Loucy (cell line): ENCODE results near the gene CDH4.

ENCODE experiments used
- H2AFZ ChIP-seq: fragments of 200-600 bp; sonication (generic); 2 replicates; pipeline ENCODE4 v1.6.0; 2016; ENCODE audit warnings: antibody characterized with exemption, mild to moderate bottlenecking, low read length, moderate library complexity
- H3F3A ChIP-seq: fragments of 200-600 bp; 2 replicates; pipeline ENCODE4 v1.6.0; 2016; ENCODE audit warnings: antibody characterized with exemption, low read depth, mild to moderate bottlenecking
- H3K27me3 ChIP-seq: fragments of 200-600 bp; sonication (generic); 2 replicates; pipeline ENCODE4 v1.6.1; 2014; ENCODE audit warnings: low read length, mild to moderate bottlenecking; ENCODE audit not compliant: insufficient read depth, poor library complexity, severe bottlenecking
- H3K36me3 ChIP-seq: fragments of 200-600 bp; sonication (generic); 2 replicates; pipeline ENCODE4 v1.6.1; 2016; ENCODE audit warnings: low read length; ENCODE audit not compliant: insufficient read depth
- H3K4me1 ChIP-seq: fragments of 200-600 bp; sonication (generic); 2 replicates; pipeline ENCODE4 v1.5.1; 2014; ENCODE audit warnings: low read length, mild to moderate bottlenecking; ENCODE audit not compliant: insufficient read depth, poor library complexity, severe bottlenecking
- H3K4me2 ChIP-seq: fragments of 200-600 bp; sonication (generic); 2 replicates; pipeline ENCODE4 v1.6.0; 2014; ENCODE audit warnings: antibody characterized with exemption, low read length, low read depth, mild to moderate bottlenecking; ENCODE audit not compliant: poor library complexity, severe bottlenecking
- H3K4me3 ChIP-seq: fragments of 200-600 bp; sonication (generic); 2 replicates; pipeline ENCODE4 v1.5.1; 2014; ENCODE audit warnings: low read length, mild to moderate bottlenecking, mixed read lengths; ENCODE audit not compliant: poor library complexity, severe bottlenecking
- H3K79me2 ChIP-seq: fragments of 200-600 bp; sonication (generic); 2 replicates; pipeline ENCODE4 v1.6.1; 2014; ENCODE audit warnings: low read length; ENCODE audit not compliant: insufficient read depth
- H3K9ac ChIP-seq: fragments of 200-600 bp; sonication (generic); 2 replicates; pipeline ENCODE4 v1.6.0; 2014; ENCODE audit warnings: mild to moderate bottlenecking, low read depth, low read length, moderate library complexity; ENCODE audit not compliant: poor library complexity, severe bottlenecking
- H3K9me2 ChIP-seq: fragments of 200-600 bp; sonication (generic); replicated peaks from 2 replicates; pipeline ENCODE4 v1.6.1; 2016; ENCODE audit warnings: low read depth, low read length, mixed read lengths
- H3K9me3 ChIP-seq: fragments of 200-600 bp; sonication (generic); 2 replicates; pipeline ENCODE4 v1.6.1; 2014; ENCODE audit warnings: mild to moderate bottlenecking, antibody characterized with exemption, low read length, low read depth; ENCODE audit not compliant: insufficient read depth
- H4K20me1 ChIP-seq: fragments of 200-600 bp; sonication (generic); 2 replicates; pipeline ENCODE4 v1.6.0; 2014; ENCODE audit warnings: antibody characterized with exemption, low read length, mild to moderate bottlenecking; ENCODE audit not compliant: insufficient read depth, poor library complexity, severe bottlenecking
- CTCF ChIP-seq: fragments of 200-600 bp; sonication (generic); conservative IDR thresholded peaks from 2 replicates; pipeline ENCODE4 v1.5.1; 2014; ENCODE audit warnings: mild to moderate bottlenecking, antibody characterized with exemption, low read length
- EZH2phosphoT487 ChIP-seq: fragments of 200-600 bp; IDR thresholded peaks from 2 replicates; pipeline ENCODE4 v1.6.1; 2018; ENCODE audit warnings: antibody characterized with exemption, mild to moderate bottlenecking, moderate library complexity, borderline replicate concordance

CDH4 gene

GRCh38 chr20:61500791-61501321, 248.8 kb downstream of the CDH4 start:
- Histone ChIP-seq H3K9ac (peak overlapping the region; percentile 91), H2AFZ (no peak overlapping the region), H3K27me3 (no peaks in the 10 kb centered on the region), H3F3A (peaks cover 16% of the 10 kb centered on the region; the same call in 1 of the 2 replicates), H3K9me3 (no peaks in the 10 kb centered on the region), H3K36me3 (no peaks in the 10 kb centered on the region), H3K9me2 (no peaks in the 10 kb centered on the region), H3K4me2 (peak overlapping the region; percentile 99), H3K4me3 (peak overlapping the region; percentile 82), H3K79me2 (peaks cover 53% of the 10 kb centered on the region), H4K20me1 (no peaks in the 10 kb centered on the region), H3K4me1 (peaks cover 90% of the 10 kb centered on the region)
- TF ChIP-seq CTCF (no peak), EZH2phosphoT487 (no peak)

DNA sequence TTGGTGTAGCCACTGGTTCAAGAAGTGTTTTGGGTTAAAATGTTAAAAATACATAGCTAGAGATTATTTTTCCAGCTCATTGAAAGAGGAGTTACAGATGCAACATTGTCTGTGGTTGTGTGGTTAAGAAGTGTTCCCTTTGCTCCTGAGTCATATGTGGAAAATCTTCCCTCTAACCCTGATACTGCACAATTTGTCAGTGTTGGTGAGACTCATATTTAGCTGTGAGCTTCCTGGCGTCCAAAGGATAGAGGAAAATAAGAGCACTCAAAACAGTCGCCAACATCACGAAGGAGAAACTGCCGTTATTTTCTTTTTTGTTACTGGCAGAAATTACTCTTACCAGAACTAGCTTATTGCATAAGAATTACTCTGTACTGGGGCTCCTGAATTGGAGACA, 250.4 kb downstream of the CDH4 start:
- Histone ChIP-seq H3F3A (peaks cover 10% of the 10 kb centered on the region; the same call in 1 of the 2 replicates), H4K20me1 (no peaks in the 10 kb centered on the region), H2AFZ (no peak overlapping the region), H3K4me3 (peak overlapping the region; percentile 82), H3K27me3 (no peaks in the 10 kb centered on the region), H3K79me2 (peaks cover 68% of the 10 kb centered on the region), H3K9me2 (no peaks in the 10 kb centered on the region), H3K4me2 (peak overlapping the region; percentile 99), H3K4me1 (peaks cover 91% of the 10 kb centered on the region), H3K36me3 (no peaks in the 10 kb centered on the region), H3K9ac (peak overlapping the region; percentile 91), H3K9me3 (no peaks in the 10 kb centered on the region)
- no peak for TF ChIP-seq EZH2phosphoT487
- TF ChIP-seq CTCF, result no peak

- Histone ChIP-seq H3K79me2 (peaks cover 75% of the 10 kb centered on the region), H3K9me2 (no peaks in the 10 kb centered on the region), H3K27me3 (no peaks in the 10 kb centered on the region), H3K4me2 (peak overlapping the region; percentile 99), H3F3A (peaks cover 10% of the 10 kb centered on the region; the same call in 1 of the 2 replicates), H3K36me3 (no peaks in the 10 kb centered on the region), H3K4me3 (peak overlapping the region; percentile 82), H3K4me1 (peaks cover 96% of the 10 kb centered on the region), H3K9ac (peak overlapping the region; percentile 91), H3K9me3 (no peaks in the 10 kb centered on the region), H4K20me1 (no peaks in the 10 kb centered on the region), H2AFZ (no peak overlapping the region)
- TF ChIP-seq CTCF (no peak), EZH2phosphoT487 (no peak)
Observed at GRCh38 chr20:61503106-61503505, 251.0 kb downstream of the CDH4 start.
